Spleen (tissue), 7 donors: ENCODE measurements around the gene RAI14.

Experiments
- CTCF ChIP-seq, 11 experiments: fragments of 200-600 bp in 7 of 11; fragments of 450-650 bp in 4 of 11; sonication (generic) in 4 of 11; IDR thresholded peaks in 8 of 11; conservative IDR thresholded peaks in 3 of 11; 1 replicate in 7 of 11; 2 replicates in 4 of 11; pipeline versions ENCODE4 v1.4.0 to v1.8.0; 2016 to 2021; ENCODE audit warnings: antibody characterized with exemption in 11 of 11, inconsistent platforms in 4 of 11, mild to moderate bottlenecking in 1 of 11
- POLR2AphosphoS5 ChIP-seq, 3 donors: sonication (generic); formaldehyde crosslinking; IDR thresholded peaks; one replicate each; pipeline ENCODE4 v1.5.1; 2017; ENCODE audit warnings: antibody characterized with exemption in 3 of 3
- donor health status: DM: no; HTN: no; CAD: no; lungs with moderate emphysema.
- donor health status: DM: no; HTN: no; CAD: no.
- donor health status: DM: no; HTN: no; CAD: no.

DNA sequence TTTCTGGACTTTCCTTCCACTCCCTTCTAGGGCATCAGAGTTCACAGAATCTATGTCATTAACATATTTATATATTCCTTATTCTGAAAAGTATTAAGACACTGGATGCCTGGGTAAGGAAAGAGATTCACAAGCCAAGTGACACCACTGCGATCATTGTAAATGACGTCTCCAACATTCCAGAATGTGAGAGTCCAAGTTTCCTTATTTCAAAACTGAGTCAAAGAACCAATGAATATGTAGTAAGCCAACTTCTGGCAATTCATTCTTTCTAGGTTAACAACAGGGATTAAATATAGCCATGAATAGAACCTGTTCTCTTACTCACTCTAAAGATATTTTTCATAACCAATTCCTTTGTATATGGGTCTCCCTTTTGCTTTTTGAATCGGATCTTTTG lies 18.1 kb downstream of the RAI14 start:
- no peak for TF ChIP-seq POLR2AphosphoS5 (IDR thresholded peaks at IDR 0.05)
- no peak for TF ChIP-seq CTCF (IDR thresholded peaks at IDR 0.05 in 8 of 11, conservative IDR thresholded peaks at IDR 0.05 in 3 of 11)
